HEK293T (cell line): ENCODE results near the gene PSMD10.

ENCODE experiments used
- FOXM1 ChIP-seq: fragments of 450-650 bp; IDR thresholded peaks from 2 replicates; pipeline ENCODE4 v1.6.1; 2017; ENCODE audit warnings: mild to moderate bottlenecking, borderline replicate concordance
- NFRKB ChIP-seq: fragments of 450-650 bp; IDR thresholded peaks from 2 replicates; pipeline ENCODE4 v1.6.1; 2016; ENCODE audit warnings: mild to moderate bottlenecking, moderate library complexity
- SUZ12 ChIP-seq: fragments of 450-650 bp; IDR thresholded peaks from 2 replicates; pipeline ENCODE4 v1.6.1; 2016; ENCODE audit warnings: mild to moderate bottlenecking

- TF ChIP-seq NFRKB (no peak), SUZ12 (no peak), FOXM1 (no peak)
These were observed 26.6 kb upstream of the PSMD10 start for GRCh38 chrX:108117988-108118387.
